Tibial artery (tissue), 4 donors: Measurements from ENCODE around the gene C9orf72.

Experiments
- DNase-seq, 2 donors: peaks; one replicate each; pipeline ENCODE4 v3.0.0-alpha.2; 2019
- H3K27ac ChIP-seq, 2 donors: fragments of 200-600 bp; sonication (generic) in 1 of 2; 1 replicate in 1 of 2; 2 replicates in 1 of 2; pipeline ENCODE4 v1.5.1; 2018 to 2019; ENCODE audit warnings: mild to moderate bottlenecking in 1 of 2
- H3K27me3 ChIP-seq, 2 donors: fragments of 200-600 bp; sonication (generic) in 1 of 2; one replicate each; pipeline versions ENCODE4 v1.5.1 to v1.6.0; 2016 to 2019
- H3K36me3 ChIP-seq, 3 donors: fragments of 200-600 bp; sonication (generic) in 2 of 3; one replicate each; pipeline ENCODE4 v1.5.1; 2016 to 2019; ENCODE audit warnings: mild to moderate bottlenecking in 2 of 3
- H3K4me1 ChIP-seq, 4 donors: fragments of 200-600 bp; sonication (generic) in 2 of 4; 1 replicate in 3 of 4; 2 replicates in 1 of 4; pipeline ENCODE4 v1.5.1; 2016 to 2019
- H3K4me3 ChIP-seq, 2 donors: fragments of 200-600 bp; sonication (generic) in 1 of 2; 1 replicate in 1 of 2; 2 replicates in 1 of 2; pipeline ENCODE4 v1.5.1; 2018 to 2019; ENCODE audit warnings: mild to moderate bottlenecking in 2 of 2
- H3K9me3 ChIP-seq, 3 donors: fragments of 200-600 bp; sonication (generic) in 1 of 3; one replicate each; pipeline ENCODE4 v1.5.1; 2016 to 2019
- intact Hi-C: fragments of 100-400 bp; cut with DNase I; formaldehyde crosslinking; loops from one replicate; pipeline ENCODE4 v1.15.0; 2023; ENCODE audit warnings: low total_unique reads
- TF ChIP-seq, protein P1 (sequence below), 2 experiments: fragments of 200-600 bp in 1 of 2; fragments of 450-650 bp in 1 of 2; IDR thresholded peaks; one replicate each; pipeline ENCODE4 v1.5.1; 2017 to 2019; ENCODE audit warnings: antibody characterized with exemption in 2 of 2, mild to moderate bottlenecking in 1 of 2, moderate library complexity in 1 of 2

C9orf72 gene

DNA sequence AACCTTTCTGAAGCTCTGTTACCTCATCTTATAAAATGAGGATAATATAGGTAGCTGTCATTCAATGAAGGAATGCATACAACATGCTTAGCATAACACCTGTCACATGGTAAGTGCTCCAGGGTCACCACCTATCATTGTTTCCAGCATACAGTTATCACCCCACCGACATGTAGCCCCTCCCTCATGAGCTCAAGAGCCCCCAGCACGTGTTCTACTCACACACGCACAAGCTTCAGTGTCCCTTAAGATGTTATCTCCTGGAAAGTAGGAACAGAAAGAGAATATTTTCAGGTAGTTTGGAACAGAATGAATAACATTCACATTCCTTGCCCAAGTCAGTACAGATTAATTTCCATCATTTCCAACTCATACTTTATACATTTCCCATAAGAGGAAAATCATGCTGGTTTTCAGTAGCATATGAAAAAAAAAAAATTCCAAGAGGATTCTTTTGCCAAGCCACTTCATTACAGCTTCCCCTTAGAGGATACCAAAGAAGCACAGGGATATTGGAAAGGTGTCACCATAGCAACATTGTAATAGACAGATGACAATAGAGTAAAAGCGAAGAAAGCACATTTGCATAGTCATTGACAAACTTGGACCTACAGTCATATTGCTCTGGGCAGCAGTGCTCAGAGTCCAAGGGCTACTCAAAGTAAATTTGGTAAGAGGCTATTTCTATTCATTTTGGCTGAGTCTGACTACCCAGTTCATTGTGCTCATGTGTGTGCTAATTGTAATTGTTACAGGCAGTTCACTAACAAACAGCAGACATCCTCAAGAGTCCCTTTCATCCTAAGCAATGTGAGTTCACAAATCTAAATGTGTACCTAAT, 42.1 kb downstream of the C9orf72 start:
- Histone ChIP-seq H3K4me3 (no peak overlapping the region), H3K36me3 (no peaks in the 10 kb centered on the region), H3K9me3 (no peaks in the 10 kb centered on the region), H3K27me3 (no peaks in the 10 kb centered on the region), H3K4me1 (peaks cover 0 to 56% (median 22%) of the 10 kb centered on the region in 4 donors), H3K27ac (no peak overlapping the region)
- TF ChIP-seq, protein P1, sequence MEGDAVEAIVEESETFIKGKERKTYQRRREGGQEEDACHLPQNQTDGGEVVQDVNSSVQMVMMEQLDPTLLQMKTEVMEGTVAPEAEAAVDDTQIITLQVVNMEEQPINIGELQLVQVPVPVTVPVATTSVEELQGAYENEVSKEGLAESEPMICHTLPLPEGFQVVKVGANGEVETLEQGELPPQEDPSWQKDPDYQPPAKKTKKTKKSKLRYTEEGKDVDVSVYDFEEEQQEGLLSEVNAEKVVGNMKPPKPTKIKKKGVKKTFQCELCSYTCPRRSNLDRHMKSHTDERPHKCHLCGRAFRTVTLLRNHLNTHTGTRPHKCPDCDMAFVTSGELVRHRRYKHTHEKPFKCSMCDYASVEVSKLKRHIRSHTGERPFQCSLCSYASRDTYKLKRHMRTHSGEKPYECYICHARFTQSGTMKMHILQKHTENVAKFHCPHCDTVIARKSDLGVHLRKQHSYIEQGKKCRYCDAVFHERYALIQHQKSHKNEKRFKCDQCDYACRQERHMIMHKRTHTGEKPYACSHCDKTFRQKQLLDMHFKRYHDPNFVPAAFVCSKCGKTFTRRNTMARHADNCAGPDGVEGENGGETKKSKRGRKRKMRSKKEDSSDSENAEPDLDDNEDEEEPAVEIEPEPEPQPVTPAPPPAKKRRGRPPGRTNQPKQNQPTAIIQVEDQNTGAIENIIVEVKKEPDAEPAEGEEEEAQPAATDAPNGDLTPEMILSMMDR (IDR thresholded peaks at IDR 0.05), result no peak
- intact Hi-C loops, result no loop called here
- DNase-seq, result no peak

DNA sequence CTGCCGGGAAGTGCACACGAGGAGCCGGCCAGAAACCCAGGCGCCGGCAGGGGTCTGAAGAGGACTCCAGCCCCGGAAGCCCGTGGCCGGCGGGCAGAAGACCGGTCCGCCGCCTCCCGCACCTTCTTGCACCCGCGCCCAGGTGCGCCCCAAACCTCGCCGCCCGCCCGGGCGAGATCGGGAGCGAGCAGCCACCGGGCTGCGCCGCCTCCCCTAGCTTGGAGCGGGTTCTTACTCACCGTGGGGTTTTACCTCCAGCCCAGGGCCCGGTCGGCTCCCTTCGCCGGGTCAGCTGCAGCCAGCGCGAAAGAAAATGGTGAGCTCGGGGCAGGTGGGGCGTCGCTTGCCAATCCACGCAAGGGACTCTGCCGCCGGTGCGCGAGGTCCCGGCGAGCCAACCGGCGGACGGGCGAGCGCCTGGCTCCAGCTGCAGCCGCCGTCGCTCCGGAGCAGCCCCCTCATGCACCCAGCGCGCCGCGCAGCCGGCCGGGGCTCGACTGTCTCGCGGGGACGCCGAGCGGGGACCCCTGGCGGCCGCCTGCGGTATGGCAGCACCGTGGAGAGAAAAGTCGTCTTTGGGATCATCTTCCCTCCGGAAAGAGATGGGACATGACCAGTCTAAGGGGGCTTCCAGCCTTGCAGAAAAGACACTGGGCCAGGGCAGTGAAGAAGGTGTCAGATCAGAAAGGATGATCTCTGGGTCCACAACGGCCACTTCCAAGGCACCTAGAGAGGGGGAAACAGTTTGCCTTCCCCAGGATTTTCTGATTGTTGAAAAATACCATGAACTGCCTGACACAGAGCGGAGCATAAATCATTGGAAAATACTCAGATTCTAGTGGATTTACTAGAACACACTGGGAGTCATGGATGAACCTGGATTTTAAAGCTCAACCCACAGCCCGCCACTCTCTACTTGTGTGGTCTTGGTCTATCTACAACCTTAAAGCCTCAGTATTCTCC, 43.7 kb downstream of the C9orf72 start, which contains the start of gene MOB3B:
MOB3B (minus strand) TSS at position 499 of the 963 bp plus-strand sequence. CDS start 74,264 bp downstream, outside the sequence.
- TF ChIP-seq, protein P1 (IDR thresholded peaks at IDR 0.05), result peak; percentile 94
- Histone ChIP-seq H3K27me3 (no peaks in the 10 kb centered on the region), H3K9me3 (no peaks in the 10 kb centered on the region), H3K27ac (peak within 1 kb of the TSS; percentile 91 to 92), H3K36me3 (no peaks in the 10 kb centered on the region), H3K4me3 (peak within 1 kb of the TSS; percentile 65 to 90), H3K4me1 (peaks cover 0 to 44% (median 18%) of the 10 kb centered on the region in 4 donors)
- intact Hi-C loops, result loop anchor here (5.0 kb wide), 1 partner anchor 187 kb away; no protein-coding TSS in a partner anchor
- DNase-seq, result peak; percentile 81 to 90

DNA sequence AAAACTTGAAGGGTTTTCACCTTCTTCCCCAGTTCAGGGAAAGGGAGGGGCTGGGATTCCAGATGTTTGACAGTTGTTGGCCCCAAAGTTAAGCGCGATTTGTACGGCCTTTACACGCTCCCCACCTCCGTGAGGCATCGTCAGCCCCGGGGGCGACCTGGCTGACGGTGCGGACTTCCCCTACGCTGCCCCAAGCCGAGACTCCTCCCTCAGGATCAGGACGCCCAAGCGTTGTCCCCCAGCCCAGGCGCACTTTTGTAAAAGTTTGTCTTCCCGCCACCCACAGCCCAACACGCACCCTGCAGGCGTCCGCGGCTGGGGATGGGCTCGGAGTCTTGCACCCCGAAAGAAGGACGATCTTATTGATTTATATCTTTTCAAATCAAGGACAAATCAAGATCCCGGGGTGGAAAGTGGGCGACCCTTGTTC, 44.4 kb downstream of the C9orf72 start:
- H3K27me3 ChIP-seq, result no peaks in the 10 kb centered on the region
- peak overlapping the region; percentile 65 to 90 for H3K4me3 ChIP-seq
- peak overlapping the region; percentile 91 to 92 for H3K27ac ChIP-seq
- TF ChIP-seq, protein P1 (IDR thresholded peaks at IDR 0.05), result no peak
- H3K4me1 ChIP-seq, result peaks cover 0 to 37% (median 13%) of the 10 kb centered on the region in 4 donors
- DNase-seq, result peak; percentile 52 to 81
- H3K36me3 ChIP-seq, result no peaks in the 10 kb centered on the region
- H3K9me3 ChIP-seq, result no peaks in the 10 kb centered on the region
- intact Hi-C loops, result loop anchor here (5.0 kb wide), 1 partner anchor 187 kb away; no protein-coding TSS in a partner anchor

DNA sequence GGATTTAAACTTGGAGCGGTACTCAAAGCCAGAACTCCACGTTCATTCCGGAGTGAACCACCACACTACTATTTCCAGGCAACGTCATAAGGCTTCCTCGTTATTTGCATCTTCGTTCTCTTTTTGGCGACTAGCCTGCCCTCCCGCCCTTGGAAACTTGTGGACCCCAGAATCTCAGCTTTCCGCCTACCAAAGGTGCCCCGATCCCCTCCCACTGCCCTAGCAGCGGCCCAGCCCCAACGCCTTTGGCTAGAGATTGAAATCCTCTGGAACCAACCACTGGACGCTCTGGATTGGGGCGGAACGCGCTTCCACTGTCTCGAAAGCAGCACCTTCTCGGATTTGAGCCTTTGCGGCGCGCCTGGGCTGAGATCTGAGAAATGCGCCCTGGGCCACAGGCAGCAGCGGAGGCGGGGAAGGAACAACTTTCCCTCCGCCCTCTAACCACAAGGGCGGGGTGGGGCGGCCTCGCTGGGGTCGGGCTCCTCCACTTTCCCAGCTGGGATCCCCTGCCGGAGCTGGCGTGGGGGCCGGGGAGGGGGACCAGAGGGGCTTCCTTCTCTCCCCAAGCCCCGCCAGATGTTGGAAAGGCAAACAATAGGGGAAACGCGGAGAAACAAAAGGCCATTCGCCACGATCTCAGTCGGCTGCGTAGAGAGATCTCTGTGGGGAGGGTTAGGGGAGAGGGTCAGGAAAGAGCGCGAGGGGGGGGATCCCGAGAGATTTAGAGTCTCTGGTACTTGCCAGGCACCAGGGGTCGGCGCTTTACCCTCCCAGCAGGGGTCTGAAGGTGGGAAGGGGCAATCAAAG, 45.0 kb downstream of the C9orf72 start:
- H3K4me1 ChIP-seq, result peaks cover 0 to 31% (median 12%) of the 10 kb centered on the region in 4 donors
- H3K4me3 ChIP-seq, result peak overlapping the region; percentile 65 to 90
- H3K27me3 ChIP-seq, result no peaks in the 10 kb centered on the region
- no peaks in the 10 kb centered on the region for H3K36me3 ChIP-seq
- DNase-seq, result peak; percentile 87 to 88
- TF ChIP-seq, protein P1 (IDR thresholded peaks at IDR 0.05), result no peak
- H3K27ac ChIP-seq, result peak overlapping the region; percentile 91 to 92
- intact Hi-C loops, result loop anchor here (5.0 kb wide), 1 partner anchor 186 kb away; no protein-coding TSS in a partner anchor
- no peaks in the 10 kb centered on the region for H3K9me3 ChIP-seq
